WTC11 (cell line): ENCODE data around the gene CXXC4. TPM values are rescaled to one million over a fixed set of nuclear protein-coding genes. Genes with fewer than 3 reads are reported as not detected.
A peak's percentile ranks its signal among the peaks of the same experiment; 100 is the strongest.

Experiments
- ATAC-seq: fragments of 200-7000 bp; cut with Tn5 transposase; 2 replicates; pipeline ENCODE4 v1.10.0; 2021; ENCODE audit warnings: mild to moderate bottlenecking, moderate library complexity
- CTCF ChIA-PET: fragments of 300-600 bp; sonication (Branson Sonifier 250); formaldehyde crosslinking; loops from one replicate; lab custom pipeline; 2021; ENCODE audit warnings: antibody characterized with exemption; lab: Charles Lee
- POLR2A ChIA-PET: fragments of 350-600 bp; sonication (Branson Sonifier 250); formaldehyde crosslinking; loops from one replicate; lab custom pipeline; 2021; ENCODE audit warnings: antibody characterized with exemption; lab: Charles Lee
- DNase-seq: peaks from one replicate; pipeline ENCODE4 v3.0.0; 2021; ENCODE audit warnings: low spot score
- H3K27ac Mint-ChIP-seq: 2 replicates; pipeline ENCODE4 v1.8.0; 2021; ENCODE audit warnings: mixed read lengths
- H3K27me3 Mint-ChIP-seq: 2 replicates; pipeline ENCODE4 v1.8.0; 2021; ENCODE audit warnings: low read depth, mild to moderate bottlenecking, moderate library complexity, mixed read lengths
- H3K36me3 Mint-ChIP-seq: 2 replicates; pipeline ENCODE4 v1.8.0; 2021; ENCODE audit warnings: mixed read lengths
- H3K4me1 Mint-ChIP-seq: 2 replicates; pipeline ENCODE4 v1.8.0; 2022; ENCODE audit warnings: mixed read lengths
- H3K4me3 Mint-ChIP-seq: 2 replicates; pipeline ENCODE4 v1.8.0; 2021; ENCODE audit warnings: mild to moderate bottlenecking, moderate library complexity, mixed read lengths
- H3K9me3 Mint-ChIP-seq: 2 replicates; pipeline ENCODE4 v1.8.0; 2021; ENCODE audit warnings: mixed read lengths
- CBFB ChIP-seq: sonication (generic); formaldehyde crosslinking; IDR thresholded peaks from 2 replicates; pipeline ENCODE4 v1.8.1; 2022; ENCODE audit warnings: mild to moderate bottlenecking, low read depth, missing genetic modification reagents
- EMX1 ChIP-seq: fragments of 250-450 bp; sonication (Bioruptor Pico); IDR thresholded peaks from 2 replicates; pipeline ENCODE4 v1.8.0; 2021; ENCODE audit warnings: mild to moderate bottlenecking
- GRHL2 ChIP-seq: fragments of 250-450 bp; sonication (Bioruptor Pico); IDR thresholded peaks from 2 replicates; pipeline ENCODE4 v1.8.0; 2022; ENCODE audit warnings: mild to moderate bottlenecking, moderate library complexity; ENCODE audit not compliant: insufficient replicate concordance, severe bottlenecking
- JUN ChIP-seq: sonication (generic); formaldehyde crosslinking; IDR thresholded peaks from 2 replicates; pipeline ENCODE4 v1.8.0; 2023; ENCODE audit warnings: mild to moderate bottlenecking, missing genetic modification reagents
- NFE2L1 ChIP-seq: sonication (generic); formaldehyde crosslinking; IDR thresholded peaks from 2 replicates; pipeline ENCODE4 v1.8.1; 2023; ENCODE audit warnings: missing genetic modification reagents
- RORB ChIP-seq: fragments of 250-450 bp; sonication (Bioruptor Pico); IDR thresholded peaks from 2 replicates; pipeline ENCODE4 v1.9.0; 2021; ENCODE audit warnings: mild to moderate bottlenecking
- SMAD4 ChIP-seq: sonication (generic); formaldehyde crosslinking; IDR thresholded peaks from 2 replicates; pipeline ENCODE4 v1.8.0; 2022; ENCODE audit warnings: mild to moderate bottlenecking, missing genetic modification reagents
- TCF7 ChIP-seq: sonication (generic); formaldehyde crosslinking; IDR thresholded peaks from 2 replicates; pipeline ENCODE4 v1.8.0; 2022; ENCODE audit warnings: mild to moderate bottlenecking, low read depth, missing genetic modification reagents, moderate library complexity
- TEAD1 ChIP-seq: sonication (generic); formaldehyde crosslinking; IDR thresholded peaks from 2 replicates; pipeline ENCODE4 v1.8.0; 2022; ENCODE audit warnings: mild to moderate bottlenecking, missing genetic modification reagents
- ZNF232 ChIP-seq: sonication (generic); formaldehyde crosslinking; IDR thresholded peaks from 2 replicates; pipeline ENCODE4 v1.8.0; 2022; ENCODE audit warnings: mild to moderate bottlenecking, missing genetic modification reagents
- ZNF263 ChIP-seq: sonication (generic); formaldehyde crosslinking; IDR thresholded peaks from 2 replicates; pipeline ENCODE4 v1.8.1; 2022; ENCODE audit warnings: low read depth, mild to moderate bottlenecking, moderate library complexity, missing genetic modification reagents
- total RNA-seq: library from RNA; stranded (reverse); gene quantifications from 3 replicates; pipeline ENCODE4 v1.2.3, GENCODE V29; 2021
- TF ChIP-seq, protein P1 (sequence below): sonication (generic); formaldehyde crosslinking; IDR thresholded peaks from 2 replicates; pipeline ENCODE4 v1.8.1; 2022; ENCODE audit warnings: low read depth, missing genetic modification reagents, borderline replicate concordance
- TF ChIP-seq, protein P2 (sequence below): fragments of 250-450 bp; sonication (Bioruptor Pico); conservative IDR thresholded peaks from 2 replicates; pipeline ENCODE4 v1.9.0; 2021; ENCODE audit warnings: mild to moderate bottlenecking
- TF ChIP-seq, protein P3 (sequence below): sonication (generic); formaldehyde crosslinking; IDR thresholded peaks from 2 replicates; pipeline ENCODE4 v1.8.1; 2022; ENCODE audit warnings: mild to moderate bottlenecking, missing genetic modification reagents, moderate library complexity, borderline replicate concordance
- TF ChIP-seq, protein P4 (sequence below): sonication (generic); formaldehyde crosslinking; IDR thresholded peaks from 2 replicates; pipeline ENCODE4 v1.8.0; 2022; ENCODE audit warnings: mild to moderate bottlenecking, missing genetic modification reagents
- TF ChIP-seq, protein P5 (sequence below): sonication (generic); formaldehyde crosslinking; IDR thresholded peaks from 2 replicates; pipeline ENCODE4 v1.8.0; 2022; ENCODE audit warnings: mild to moderate bottlenecking, missing genetic modification reagents
- TF ChIP-seq, protein P6 (sequence below): sonication (generic); formaldehyde crosslinking; conservative IDR thresholded peaks from 2 replicates; pipeline ENCODE4 v1.8.1; 2022; ENCODE audit warnings: mild to moderate bottlenecking, missing genetic modification reagents
- TF ChIP-seq, protein P7 (sequence below): fragments of 250-450 bp; sonication (Bioruptor Pico); IDR thresholded peaks from 2 replicates; pipeline ENCODE4 v1.9.0; 2021; ENCODE audit warnings: mild to moderate bottlenecking, borderline replicate concordance
- TF ChIP-seq, protein P8 (sequence below): fragments of 250-450 bp; sonication (Bioruptor Pico); IDR thresholded peaks from 2 replicates; pipeline ENCODE4 v1.9.0; 2021; ENCODE audit warnings: moderate library complexity, mild to moderate bottlenecking, inconsistent platforms, borderline replicate concordance

Gene CXXC4
- total RNA-seq, 1 experiment from 2014 or later = 2.4 TPM

DNA sequence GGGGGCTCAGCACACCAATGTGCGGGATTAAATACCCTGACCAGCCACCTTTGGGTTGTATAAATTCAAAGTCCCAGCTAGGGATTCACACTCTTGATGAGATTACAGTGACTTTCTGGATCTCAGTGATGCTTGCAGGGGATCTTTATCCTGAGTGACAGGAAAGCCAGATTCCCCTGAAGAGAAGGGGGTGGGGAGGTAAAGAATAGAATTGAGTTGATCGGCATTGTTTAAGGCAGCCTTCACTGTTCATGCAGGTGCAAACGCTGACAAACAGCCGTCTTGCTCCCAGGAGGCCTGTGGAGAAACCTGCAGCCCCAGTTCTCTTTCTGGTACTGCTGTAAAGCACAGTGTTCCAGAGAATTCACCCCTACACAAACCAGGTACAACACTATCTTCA, 19.0 kb downstream of the CXXC4 start:
- no peaks in the 10 kb centered on the region for H3K36me3 Mint-ChIP-seq
- peak; percentile 87 for ATAC-seq

DNA sequence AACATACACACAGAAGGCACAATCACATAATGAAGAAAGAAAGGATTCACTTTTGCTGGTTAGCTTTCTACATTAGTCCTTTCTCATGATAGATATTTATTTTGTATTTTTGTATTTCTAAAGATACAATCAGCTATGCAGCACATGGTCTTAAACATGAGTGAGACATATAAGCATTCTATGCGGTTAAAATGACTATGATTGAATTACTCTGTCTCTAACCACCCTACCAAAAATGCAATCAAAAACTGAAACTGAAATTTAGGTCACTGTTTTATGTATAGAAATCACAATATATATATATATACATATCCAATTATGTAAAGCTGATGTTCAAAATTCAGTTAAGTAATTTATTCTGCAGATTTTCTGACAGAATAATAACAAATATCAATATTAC, 21.9 kb downstream of the CXXC4 start:
- peaks cover 20% of the 10 kb centered on the region for H3K4me1 Mint-ChIP-seq
- ChIA-PET CTCF (no interaction called here), POLR2A (no interaction called here)
- DNase-seq (no peak), ATAC-seq (no peak)
- H3K4me3 Mint-ChIP-seq = no peak overlapping the region
- no peaks in the 10 kb centered on the region for H3K36me3 Mint-ChIP-seq
- no peaks in the 10 kb centered on the region for H3K9me3 Mint-ChIP-seq
- H3K27me3 Mint-ChIP-seq = no peaks in the 10 kb centered on the region
- no peak overlapping the region for H3K27ac Mint-ChIP-seq
- TF ChIP-seq, protein P1, sequence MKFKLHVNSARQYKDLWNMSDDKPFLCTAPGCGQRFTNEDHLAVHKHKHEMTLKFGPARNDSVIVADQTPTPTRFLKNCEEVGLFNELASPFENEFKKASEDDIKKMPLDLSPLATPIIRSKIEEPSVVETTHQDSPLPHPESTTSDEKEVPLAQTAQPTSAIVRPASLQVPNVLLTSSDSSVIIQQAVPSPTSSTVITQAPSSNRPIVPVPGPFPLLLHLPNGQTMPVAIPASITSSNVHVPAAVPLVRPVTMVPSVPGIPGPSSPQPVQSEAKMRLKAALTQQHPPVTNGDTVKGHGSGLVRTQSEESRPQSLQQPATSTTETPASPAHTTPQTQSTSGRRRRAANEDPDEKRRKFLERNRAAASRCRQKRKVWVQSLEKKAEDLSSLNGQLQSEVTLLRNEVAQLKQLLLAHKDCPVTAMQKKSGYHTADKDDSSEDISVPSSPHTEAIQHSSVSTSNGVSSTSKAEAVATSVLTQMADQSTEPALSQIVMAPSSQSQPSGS (CRISPR knock-in tag) = no peak
- TF ChIP-seq TEAD1 (no peak), GRHL2 (CRISPR knock-in tag) (no peak), ZNF263 (CRISPR knock-in tag) (no peak), SMAD4 (no peak)
- TF ChIP-seq, protein P2, sequence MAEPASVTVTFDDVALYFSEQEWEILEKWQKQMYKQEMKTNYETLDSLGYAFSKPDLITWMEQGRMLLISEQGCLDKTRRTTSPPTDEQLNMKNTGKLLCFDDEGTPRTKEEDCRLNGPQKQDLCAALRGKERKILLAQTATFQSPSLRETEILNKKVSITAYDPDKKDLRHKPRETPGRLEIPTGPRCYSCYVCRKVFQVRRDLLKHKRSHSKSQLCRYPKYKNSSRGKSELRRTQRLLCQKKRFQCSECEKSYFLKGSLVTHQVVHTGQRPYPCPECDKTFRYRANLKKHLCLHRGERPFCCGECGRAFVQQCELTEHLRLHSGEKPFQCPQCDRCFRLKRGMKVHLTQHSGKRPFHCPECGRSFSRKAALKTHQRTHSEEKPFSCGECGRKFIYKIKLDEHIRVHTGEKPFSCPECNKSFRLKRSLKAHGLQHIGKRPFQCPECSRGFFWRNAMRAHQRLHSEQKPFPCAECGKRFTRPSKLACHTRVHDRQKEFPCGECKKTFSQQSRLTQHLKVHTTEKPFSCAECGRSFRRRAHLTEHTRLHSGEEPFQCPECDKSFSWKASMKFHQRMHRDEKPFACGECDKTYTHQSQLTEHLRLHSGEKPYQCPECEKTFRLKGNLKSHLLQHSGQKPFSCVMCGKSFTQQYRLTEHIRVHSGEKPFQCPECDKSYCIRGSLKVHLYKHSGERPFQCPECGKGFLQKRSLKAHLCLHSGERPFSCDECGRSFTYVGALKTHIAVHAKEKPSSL = no peak

More for the DNA sequence above, 19.0 kb downstream of the CXXC4 start:
- Mint-ChIP-seq H3K4me1 (peaks cover 21% of the 10 kb centered on the region), H3K4me3 (no peak overlapping the region), H3K27me3 (no peaks in the 10 kb centered on the region), H3K27ac (peak overlapping the region; percentile 83; the same call in 1 of the 2 replicates), H3K9me3 (no peaks in the 10 kb centered on the region)
- TF ChIP-seq NFE2L1 (CRISPR knock-in tag) (no peak), RORB (CRISPR knock-in tag) (no peak), EMX1 (no peak), TCF7 (no peak), ZNF232 (no peak), CBFB (CRISPR knock-in tag) (no peak), JUN (CRISPR knock-in tag) (no peak)
- TF ChIP-seq, protein P3, sequence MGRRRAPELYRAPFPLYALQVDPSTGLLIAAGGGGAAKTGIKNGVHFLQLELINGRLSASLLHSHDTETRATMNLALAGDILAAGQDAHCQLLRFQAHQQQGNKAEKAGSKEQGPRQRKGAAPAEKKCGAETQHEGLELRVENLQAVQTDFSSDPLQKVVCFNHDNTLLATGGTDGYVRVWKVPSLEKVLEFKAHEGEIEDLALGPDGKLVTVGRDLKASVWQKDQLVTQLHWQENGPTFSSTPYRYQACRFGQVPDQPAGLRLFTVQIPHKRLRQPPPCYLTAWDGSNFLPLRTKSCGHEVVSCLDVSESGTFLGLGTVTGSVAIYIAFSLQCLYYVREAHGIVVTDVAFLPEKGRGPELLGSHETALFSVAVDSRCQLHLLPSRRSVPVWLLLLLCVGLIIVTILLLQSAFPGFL = no peak
- TF ChIP-seq, protein P4, sequence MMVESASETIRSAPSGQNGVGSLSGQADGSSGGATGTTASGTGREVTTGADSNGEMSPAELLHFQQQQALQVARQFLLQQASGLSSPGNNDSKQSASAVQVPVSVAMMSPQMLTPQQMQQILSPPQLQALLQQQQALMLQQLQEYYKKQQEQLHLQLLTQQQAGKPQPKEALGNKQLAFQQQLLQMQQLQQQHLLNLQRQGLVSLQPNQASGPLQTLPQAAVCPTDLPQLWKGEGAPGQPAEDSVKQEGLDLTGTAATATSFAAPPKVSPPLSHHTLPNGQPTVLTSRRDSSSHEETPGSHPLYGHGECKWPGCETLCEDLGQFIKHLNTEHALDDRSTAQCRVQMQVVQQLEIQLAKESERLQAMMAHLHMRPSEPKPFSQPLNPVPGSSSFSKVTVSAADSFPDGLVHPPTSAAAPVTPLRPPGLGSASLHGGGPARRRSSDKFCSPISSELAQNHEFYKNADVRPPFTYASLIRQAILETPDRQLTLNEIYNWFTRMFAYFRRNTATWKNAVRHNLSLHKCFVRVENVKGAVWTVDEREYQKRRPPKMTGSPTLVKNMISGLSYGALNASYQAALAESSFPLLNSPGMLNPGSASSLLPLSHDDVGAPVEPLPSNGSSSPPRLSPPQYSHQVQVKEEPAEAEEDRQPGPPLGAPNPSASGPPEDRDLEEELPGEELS (CRISPR knock-in tag) = no peak
- TF ChIP-seq, protein P5, sequence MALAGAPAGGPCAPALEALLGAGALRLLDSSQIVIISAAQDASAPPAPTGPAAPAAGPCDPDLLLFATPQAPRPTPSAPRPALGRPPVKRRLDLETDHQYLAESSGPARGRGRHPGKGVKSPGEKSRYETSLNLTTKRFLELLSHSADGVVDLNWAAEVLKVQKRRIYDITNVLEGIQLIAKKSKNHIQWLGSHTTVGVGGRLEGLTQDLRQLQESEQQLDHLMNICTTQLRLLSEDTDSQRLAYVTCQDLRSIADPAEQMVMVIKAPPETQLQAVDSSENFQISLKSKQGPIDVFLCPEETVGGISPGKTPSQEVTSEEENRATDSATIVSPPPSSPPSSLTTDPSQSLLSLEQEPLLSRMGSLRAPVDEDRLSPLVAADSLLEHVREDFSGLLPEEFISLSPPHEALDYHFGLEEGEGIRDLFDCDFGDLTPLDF (CRISPR knock-in tag) = no peak
- TF ChIP-seq, protein P6, sequence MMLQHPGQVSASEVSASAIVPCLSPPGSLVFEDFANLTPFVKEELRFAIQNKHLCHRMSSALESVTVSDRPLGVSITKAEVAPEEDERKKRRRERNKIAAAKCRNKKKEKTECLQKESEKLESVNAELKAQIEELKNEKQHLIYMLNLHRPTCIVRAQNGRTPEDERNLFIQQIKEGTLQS (CRISPR knock-in tag) = no peak
- TF ChIP-seq, protein P7, sequence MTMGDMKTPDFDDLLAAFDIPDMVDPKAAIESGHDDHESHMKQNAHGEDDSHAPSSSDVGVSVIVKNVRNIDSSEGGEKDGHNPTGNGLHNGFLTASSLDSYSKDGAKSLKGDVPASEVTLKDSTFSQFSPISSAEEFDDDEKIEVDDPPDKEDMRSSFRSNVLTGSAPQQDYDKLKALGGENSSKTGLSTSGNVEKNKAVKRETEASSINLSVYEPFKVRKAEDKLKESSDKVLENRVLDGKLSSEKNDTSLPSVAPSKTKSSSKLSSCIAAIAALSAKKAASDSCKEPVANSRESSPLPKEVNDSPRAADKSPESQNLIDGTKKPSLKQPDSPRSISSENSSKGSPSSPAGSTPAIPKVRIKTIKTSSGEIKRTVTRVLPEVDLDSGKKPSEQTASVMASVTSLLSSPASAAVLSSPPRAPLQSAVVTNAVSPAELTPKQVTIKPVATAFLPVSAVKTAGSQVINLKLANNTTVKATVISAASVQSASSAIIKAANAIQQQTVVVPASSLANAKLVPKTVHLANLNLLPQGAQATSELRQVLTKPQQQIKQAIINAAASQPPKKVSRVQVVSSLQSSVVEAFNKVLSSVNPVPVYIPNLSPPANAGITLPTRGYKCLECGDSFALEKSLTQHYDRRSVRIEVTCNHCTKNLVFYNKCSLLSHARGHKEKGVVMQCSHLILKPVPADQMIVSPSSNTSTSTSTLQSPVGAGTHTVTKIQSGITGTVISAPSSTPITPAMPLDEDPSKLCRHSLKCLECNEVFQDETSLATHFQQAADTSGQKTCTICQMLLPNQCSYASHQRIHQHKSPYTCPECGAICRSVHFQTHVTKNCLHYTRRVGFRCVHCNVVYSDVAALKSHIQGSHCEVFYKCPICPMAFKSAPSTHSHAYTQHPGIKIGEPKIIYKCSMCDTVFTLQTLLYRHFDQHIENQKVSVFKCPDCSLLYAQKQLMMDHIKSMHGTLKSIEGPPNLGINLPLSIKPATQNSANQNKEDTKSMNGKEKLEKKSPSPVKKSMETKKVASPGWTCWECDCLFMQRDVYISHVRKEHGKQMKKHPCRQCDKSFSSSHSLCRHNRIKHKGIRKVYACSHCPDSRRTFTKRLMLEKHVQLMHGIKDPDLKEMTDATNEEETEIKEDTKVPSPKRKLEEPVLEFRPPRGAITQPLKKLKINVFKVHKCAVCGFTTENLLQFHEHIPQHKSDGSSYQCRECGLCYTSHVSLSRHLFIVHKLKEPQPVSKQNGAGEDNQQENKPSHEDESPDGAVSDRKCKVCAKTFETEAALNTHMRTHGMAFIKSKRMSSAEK = no peak
- TF ChIP-seq, protein P8, sequence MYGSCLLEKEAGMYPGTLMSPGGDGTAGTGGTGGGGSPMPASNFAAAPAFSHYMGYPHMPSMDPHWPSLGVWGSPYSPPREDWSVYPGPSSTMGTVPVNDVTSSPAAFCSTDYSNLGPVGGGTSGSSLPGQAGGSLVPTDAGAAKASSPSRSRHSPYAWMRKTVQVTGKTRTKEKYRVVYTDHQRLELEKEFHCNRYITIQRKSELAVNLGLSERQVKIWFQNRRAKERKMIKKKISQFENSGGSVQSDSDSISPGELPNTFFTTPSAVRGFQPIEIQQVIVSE (CRISPR knock-in tag) = no peak
- CTCF ChIA-PET = no interaction called here
- peak; percentile 24 for DNase-seq
- POLR2A ChIA-PET = no interaction called here
